T-helper 2 cell (primary cell): ENCODE measurements around the gene XPR1.

Source experiments
- DNase-seq, 5 experiments: peaks; one replicate each; pipeline versions ENCODE4 v3.0.0 to v3.0.0-alpha.2; 2012 to 2022
- total RNA-seq, 2 donors: gene quantifications; one replicate each; lab custom pipeline; 2026; lab: John Stamatoyannopoulos, UW

XPR1 gene
- total RNA-seq = 39.0 to 45.5 reads per million in 2 donors

DNA sequence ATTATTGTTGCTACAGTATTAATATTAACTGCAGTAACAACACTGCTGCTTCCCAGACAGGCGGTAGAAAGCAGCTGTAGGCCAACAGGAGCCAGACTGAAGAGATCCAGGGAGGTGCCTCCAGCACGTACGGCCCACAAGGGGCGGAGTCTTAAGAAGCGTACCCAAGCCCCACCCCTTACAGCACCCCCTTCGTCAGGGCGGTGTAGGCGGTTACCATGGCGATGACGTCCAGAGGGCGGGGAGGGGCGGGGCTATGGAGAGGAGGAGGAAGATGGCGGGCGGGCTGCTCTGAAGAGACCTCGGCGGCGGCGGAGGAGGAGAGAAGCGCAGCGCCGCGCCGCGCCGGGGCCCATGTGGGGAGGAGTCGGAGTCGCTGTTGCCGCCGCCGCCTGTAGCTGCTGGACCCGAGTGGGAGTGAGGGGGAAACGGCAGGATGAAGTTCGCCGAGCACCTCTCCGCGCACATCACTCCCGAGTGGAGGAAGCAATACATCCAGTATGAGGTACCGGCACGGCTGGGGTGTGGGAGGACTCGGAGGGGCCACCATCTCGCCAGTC is at the start of gene XPR1:
Gene XPR1 (plus strand): TSS at position 257 of the 560 bp plus-strand sequence. CDS start 180 bp downstream, at position 437.
- DNase-seq = peak; percentile 94 to 99 (median 97)

DNA sequence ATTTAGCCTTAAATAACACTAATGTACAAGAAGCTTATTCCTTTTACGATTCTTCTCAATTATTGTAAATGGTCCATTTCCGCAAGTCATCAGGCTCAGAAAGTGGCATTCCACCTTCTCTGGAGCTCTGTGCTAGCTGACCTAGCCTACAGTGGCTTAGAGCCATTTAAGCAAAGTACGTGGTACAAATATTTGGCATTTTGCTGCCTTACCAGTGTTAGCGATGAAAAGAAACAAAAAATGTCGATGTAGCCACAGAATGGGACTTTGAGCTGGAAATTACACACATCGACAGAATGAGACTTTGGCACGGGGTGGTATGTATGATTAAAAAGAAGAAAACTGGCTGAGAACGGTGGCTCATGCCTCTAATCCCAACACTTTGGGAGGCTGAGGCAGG is 47.0 kb upstream of the XPR1 start:
- no peak for DNase-seq

GRCh38 chr1:180585994-180586359 is 45.8 kb upstream of the XPR1 start:
- no peak for DNase-seq

DNA sequence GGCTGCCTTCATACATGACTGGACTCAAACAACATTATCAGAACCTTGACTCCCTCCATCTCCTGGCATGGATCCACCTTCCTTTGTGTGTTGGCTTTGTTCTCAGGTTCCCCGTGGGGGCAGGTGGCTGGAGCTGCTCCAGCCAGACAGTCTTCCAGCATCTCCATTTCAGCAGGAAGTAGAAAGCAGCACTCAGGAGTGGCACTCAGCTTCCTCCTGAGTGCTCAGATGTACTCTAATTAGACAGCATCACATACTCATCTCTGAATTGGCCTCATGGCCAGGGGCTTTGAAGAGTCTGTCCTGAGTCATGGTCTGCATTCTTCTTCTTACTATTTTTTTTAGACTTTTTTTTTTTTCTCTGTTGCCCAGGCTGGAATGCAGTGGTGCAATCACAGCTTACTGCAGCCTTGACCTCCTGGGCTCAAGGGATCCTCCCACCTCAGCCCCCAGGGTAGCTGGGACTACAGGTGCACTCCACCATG is 45.1 kb upstream of the XPR1 start:
- DNase-seq = no peak

DNA sequence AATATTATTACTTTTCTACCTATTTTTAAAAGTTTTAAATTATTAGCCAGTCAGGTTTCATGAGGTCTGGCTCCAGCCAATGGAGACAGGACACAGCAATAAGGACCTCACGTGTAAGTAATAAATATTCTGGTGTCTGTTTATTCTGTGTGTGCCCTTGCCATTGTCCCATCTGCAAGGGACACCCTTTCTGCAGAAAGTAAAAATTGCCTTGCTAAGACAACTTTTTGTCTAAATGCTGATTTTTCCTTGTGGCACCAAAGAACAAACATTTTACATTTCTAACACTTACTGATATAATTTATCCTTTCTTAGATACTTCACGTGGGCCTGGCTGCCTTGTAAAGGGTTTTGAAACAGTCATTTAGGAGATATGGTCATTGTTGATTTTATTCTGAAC is 43.7 kb upstream of the XPR1 start:
- DNase-seq = no peak

DNA sequence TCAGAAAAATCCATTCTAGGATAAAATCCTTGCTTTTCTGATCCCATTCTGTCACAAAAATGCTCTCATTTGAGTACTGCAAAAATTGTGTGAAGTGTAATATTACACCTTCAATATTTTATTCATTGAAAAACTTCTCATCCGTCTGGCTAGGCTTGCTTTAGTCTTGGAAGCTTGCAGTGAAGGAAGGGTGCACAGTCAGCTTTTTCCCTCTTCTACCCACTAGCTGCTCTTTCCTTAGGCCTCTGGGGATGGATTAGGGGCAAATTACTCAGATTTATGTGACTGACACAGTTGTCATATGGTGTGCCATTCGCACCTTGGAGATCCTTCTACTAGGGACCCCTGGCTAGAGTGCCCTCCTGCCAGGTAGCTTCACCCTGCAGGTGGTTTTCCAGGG is 40.9 kb upstream of the XPR1 start:
- no peak for DNase-seq

DNA sequence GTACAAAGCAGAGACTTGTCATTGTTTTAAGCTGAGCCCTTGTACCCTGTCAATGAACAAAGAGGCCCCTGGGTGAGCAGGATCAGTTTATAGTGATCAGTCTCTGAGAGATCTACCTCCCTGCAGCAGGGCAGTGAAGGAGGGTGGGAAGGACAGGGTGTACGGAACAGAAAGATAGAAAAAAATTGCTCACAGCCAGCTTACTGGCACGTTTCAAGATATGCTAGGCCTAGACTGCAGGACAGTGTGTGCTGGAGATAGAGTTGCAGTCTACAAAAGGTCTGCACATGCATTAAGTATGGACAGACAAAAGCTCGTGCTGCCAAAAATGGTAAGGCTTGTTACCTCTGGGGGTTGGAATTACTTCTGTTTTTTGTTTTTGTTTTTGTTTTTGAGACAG is 38.4 kb upstream of the XPR1 start:
- DNase-seq = no peak

DNA sequence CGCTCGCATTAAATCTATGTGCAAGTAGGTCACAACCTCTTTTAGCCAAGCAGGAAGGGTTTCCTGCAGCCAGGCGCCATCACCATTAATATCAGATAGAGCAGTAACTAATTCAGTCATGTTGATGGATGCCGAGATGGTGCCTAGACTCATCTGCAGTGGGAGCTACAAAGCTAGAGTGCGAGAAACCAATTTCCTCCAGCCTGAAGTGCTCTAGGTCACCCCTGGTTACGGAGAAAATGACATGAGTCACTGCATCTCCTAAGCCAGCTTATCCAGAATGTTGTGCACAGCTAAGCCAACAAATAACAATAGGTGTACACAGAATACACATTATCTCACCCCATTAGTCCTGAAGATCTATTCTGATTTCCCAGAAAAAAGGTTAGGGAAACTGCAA is 37.1 kb upstream of the XPR1 start:
- no peak for DNase-seq

DNA sequence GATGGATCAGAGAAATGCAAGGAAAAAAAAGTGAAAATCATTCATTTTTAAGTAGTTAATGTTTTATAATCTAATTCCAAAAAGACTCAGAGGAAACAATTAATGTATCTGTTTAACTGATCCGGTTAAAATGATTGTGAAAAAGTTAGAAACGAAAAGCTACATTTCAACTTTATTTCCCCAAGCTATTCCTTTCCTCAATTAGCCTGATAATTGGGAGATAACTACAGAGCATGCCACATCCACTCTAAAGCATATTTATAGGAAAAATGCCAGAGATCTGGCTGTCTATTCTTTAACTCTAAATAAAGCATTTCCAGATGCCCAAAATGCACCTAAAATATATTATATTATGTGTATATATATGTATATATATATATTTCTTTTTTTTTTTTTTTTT is 35.9 kb upstream of the XPR1 start:
- DNase-seq = no peak

DNA sequence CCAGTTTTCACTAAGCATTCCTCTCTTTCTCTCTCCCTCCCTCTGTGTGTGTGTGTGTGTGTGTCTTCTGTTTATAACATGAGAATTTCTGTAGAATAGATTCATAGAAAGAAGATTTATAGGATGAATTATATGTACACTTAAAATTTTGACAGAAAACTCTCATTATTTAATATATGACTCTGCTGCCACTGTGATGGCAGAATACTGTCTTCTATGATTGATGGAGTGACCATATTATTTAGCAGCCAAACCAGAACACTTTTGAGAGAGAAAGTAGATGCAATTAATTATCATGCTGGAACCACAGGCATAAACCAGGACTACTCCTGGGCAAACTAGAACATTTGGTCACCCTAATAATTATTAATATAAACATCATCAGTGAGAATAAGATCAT is 34.3 kb upstream of the XPR1 start:
- DNase-seq = no peak

DNA sequence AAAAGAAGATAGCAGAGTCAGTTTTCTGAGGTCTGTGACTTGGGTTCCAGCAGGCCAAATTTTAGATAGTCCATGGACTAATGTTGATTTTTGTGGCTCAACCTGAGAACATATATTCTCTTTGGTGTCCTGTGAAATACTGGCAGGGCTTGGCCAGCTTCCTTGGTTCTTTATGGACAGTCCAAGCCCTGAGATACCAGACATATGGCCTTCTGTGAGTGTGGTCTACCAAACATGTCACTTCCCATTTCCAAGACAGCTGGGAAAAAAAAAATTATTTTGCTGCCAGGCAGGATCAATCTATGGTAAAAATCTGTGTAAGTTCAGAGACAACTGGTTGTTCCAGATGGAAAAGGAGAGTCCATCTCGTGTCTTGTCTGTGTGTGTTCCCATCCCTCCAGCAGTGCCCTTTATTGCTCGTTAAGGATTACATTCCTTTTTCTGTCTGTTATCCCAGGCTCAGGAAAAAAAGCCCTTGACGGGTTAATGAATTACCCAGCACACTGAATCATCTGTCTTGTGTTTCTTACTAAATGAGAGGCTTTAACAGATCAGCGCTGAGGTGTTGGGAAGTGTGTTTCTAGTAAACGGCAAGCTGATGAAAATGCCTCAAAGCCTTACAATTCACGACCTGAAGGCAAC is 33.4 kb upstream of the XPR1 start:
- DNase-seq = no peak

GRCh38 chr1:180600343-180600742 is 31.5 kb upstream of the XPR1 start:
- no peak for DNase-seq

- no peak for DNase-seq
These were observed 30.3 kb upstream of the XPR1 start for GRCh38 chr1:180601512-180601911.

DNA sequence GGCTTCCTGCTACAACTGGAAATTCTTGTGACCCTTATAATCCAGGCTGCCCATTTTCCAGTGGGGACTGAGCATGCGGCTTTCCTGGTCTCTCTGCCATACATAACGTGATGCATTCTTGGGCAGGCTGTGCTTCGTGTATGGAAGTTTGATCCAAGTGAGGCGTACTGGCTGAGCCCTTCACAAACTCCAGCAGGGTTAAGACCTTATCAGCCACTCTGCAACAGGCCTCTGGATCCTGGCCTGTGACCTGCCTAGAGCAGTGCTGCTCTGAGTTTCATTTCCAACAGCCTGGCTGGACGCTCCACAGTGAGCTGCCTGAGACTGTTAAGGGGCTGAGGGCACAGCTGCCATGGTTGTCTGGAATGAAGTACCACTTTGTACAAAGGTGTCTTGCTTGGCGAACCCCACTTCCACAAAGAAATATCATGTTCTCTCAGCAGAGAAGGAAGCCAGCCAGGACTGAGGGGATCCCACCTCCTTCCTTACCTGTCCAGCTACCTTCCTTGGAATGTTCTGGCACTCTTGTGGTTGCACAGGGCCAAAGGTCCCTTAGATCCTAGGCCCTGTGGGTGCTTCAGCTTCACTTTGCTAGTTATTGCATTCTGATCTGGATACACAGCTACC is 28.5 kb upstream of the XPR1 start:
- DNase-seq = no peak

DNA sequence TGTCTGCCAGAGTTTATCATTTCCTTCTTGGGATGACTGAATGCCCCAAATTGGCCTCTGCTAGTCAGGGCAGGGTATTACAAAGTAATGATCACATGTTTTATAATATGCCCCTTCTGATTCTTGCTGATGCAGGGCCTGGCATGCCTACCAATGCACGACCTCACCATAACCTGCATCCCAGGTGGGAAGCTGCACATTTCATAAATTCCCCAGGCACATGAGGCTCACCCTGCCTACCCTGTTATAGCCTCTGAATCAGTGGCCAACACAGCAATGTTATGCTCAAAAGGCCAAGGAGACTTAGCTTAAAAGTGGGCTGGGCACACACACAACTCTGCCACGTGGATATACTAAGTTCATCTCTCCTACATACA is 28.0 kb upstream of the XPR1 start:
- no peak for DNase-seq

- DNase-seq = no peak
These were observed 25.7 kb upstream of the XPR1 start for GRCh38 chr1:180606155-180606554.

GRCh38 chr1:180609643-180610555 is 21.9 kb upstream of the XPR1 start:
- no peak for DNase-seq

DNA sequence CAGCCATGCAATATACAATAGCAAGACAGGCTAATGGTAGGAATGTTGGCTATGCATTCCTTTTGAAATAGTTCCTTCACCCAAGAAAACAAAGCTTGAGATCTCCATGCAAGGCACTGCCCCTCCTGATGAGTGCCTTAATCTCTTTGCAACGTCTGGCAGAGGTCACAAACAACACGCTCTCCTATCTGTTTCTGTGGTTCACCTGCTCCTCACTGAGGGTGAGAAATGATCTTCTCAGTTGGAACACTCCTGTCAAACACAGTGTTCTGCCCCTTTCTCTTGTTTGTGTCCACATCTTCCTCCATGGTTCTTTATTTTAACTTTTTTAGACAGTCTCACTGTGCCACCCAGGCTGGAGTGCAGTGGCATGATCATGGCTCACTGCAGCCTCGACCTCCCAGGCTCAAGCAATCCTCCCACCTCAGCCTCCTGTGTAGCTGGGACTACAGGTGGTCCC is 21.2 kb upstream of the XPR1 start:
- no peak for DNase-seq

DNA sequence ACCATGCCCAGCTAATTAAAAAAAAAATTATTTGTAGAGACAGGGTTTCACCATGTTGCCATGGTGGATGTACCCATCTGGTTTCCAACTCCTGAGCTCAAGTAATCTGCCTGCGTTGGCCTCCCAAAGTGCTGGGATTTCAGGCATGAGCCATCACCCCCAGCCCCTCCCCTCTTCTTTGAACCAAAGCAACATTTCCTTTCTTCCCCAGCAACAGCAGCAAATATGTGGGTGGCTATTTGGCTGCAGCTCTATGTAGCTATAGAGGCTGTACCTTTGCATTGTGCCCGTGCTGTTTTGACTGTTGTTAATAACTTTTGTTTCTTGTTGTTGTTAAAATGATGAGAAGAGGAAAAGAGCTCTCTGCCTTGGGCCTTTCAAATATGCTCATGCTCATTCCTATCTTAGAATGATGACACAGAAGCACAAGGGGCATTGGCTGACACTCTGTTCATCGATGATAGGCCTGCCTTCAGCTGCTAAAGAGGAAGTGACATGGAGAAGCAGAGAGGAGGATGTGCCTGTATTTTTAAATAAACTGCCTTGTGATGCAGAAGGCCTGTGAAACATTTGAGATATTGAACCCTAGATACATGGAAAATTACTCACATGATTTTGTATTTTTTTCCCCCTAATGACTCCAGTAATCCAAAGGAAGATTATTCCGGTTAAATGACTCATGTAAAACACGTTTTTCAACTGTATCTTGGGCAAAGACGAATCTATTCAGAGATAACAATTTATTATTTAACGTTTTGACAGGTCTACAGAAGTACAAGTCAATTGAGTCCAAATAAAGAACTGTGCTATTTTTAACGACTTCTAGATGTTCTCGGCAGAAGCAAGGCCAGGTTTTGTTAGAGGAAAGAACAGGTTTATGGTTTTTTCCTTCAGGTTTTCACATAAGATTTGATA is 20.5 kb upstream of the XPR1 start:
- no peak for DNase-seq

GRCh38 chr1:180612632-180613031 is 19.2 kb upstream of the XPR1 start:
- DNase-seq = no peak

DNA sequence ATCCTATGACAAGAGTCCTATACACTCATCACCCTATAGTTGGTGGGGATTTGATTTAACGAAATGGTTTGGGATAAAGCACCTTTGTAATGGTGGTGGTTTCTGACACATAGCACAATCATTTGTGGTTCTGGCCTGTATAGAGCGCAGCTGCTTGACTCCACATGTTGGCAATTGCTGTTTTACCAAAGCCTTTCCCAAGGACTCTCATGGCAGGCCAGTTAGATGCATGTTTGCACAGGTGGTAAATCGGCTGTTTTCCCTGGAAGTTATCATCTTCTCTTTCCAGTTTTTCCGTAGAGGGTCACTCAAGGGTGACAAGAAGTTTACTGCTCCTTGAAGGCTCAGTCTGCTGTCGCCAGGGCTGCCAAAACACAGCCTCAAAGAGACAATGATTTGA is 17.1 kb upstream of the XPR1 start:
- DNase-seq = no peak
